ENCODE measurements around the gene EHBP1. TPM values are rescaled to one million over a fixed set of nuclear protein-coding genes. Genes with fewer than 3 reads are reported as not detected.

The EHBP1 gene
- total RNA-seq, 1 donor from 2014 or later, result 63.4 TPM

DNA sequence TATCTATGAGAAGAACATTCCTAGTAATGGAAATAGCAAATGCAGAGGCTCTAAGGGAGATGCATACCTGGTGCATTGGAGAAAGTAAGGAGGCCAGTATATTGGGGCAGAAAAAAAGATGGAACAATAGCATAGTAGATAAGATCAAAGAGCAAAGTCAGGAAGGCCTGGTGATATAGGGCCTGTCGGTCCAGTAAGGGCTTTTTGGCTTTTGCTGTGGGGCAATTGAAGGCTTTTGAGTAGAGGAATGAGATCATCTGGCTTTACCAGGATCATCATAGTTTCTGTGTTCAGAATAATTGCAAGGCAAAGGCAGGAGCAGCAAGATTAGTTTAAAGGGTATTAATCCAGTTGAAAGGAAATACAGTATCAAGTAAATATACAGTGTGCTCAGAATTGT is 111.8 kb downstream of the EHBP1 start:
- H3K36me3 Mint-ChIP-seq (ENCODE audit: unreplicated experiment), result no peaks in the 10 kb centered on the region
- H3K27ac Mint-ChIP-seq (ENCODE audit: unreplicated experiment), result no peak overlapping the region
- TF ChIP-seq, protein P1, sequence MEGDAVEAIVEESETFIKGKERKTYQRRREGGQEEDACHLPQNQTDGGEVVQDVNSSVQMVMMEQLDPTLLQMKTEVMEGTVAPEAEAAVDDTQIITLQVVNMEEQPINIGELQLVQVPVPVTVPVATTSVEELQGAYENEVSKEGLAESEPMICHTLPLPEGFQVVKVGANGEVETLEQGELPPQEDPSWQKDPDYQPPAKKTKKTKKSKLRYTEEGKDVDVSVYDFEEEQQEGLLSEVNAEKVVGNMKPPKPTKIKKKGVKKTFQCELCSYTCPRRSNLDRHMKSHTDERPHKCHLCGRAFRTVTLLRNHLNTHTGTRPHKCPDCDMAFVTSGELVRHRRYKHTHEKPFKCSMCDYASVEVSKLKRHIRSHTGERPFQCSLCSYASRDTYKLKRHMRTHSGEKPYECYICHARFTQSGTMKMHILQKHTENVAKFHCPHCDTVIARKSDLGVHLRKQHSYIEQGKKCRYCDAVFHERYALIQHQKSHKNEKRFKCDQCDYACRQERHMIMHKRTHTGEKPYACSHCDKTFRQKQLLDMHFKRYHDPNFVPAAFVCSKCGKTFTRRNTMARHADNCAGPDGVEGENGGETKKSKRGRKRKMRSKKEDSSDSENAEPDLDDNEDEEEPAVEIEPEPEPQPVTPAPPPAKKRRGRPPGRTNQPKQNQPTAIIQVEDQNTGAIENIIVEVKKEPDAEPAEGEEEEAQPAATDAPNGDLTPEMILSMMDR (IDR thresholded peaks at IDR 0.05; ENCODE audit: partially characterized antibody, unreplicated experiment), result no peak
- no peaks in the 10 kb centered on the region for H3K4me1 Mint-ChIP-seq (ENCODE audit: low read depth, unreplicated experiment)
- DNase-seq, result no peak
- no peak overlapping the region for H3K4me3 Mint-ChIP-seq (ENCODE audit: unreplicated experiment)
- no peaks in the 10 kb centered on the region for H3K9me3 Mint-ChIP-seq (ENCODE audit: unreplicated experiment)
- H3K27me3 Mint-ChIP-seq (ENCODE audit: unreplicated experiment), result no peaks in the 10 kb centered on the region

DNA sequence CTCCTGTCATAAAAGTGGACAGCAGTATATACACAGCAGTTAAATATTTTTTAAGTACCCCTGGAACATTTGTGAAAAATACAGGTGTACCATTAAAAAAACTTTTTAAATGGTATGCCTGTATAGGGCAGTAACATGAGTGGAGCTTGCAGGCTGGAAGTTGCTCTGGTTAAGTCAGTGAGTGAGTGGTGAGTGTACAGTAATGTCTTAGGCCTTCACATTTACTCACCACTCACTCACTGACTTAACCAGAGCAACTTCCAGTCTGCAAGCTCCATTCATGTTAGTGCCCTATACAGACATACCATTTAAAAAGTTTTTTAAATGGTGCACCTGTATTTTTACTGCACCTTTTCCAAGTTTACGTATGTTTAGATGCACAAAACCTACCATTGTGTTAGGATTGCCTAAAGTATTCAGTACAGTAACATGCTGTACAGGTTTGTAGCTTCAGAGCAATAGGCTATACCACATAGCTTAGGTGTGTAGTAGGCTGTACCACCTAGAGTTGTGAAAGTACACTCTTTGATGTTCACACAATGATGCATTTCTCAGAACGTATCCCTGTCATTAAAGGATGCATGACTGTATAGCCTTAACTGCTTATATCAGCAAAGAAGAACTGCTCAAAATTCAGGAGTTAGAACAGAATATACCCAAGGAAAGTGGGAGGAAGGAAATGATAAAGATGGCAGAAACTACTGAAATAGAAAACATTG is 112.6 kb downstream of the EHBP1 start:
- Mint-ChIP-seq H3K4me1 (ENCODE audit: low read depth, unreplicated experiment) (peaks cover under 1% of the 10 kb centered on the region), H3K27ac (ENCODE audit: unreplicated experiment) (no peak overlapping the region), H3K27me3 (ENCODE audit: unreplicated experiment) (no peaks in the 10 kb centered on the region), H3K36me3 (ENCODE audit: unreplicated experiment) (no peaks in the 10 kb centered on the region), H3K9me3 (ENCODE audit: unreplicated experiment) (no peaks in the 10 kb centered on the region), H3K4me3 (ENCODE audit: unreplicated experiment) (no peak overlapping the region)
- TF ChIP-seq, protein P1 (IDR thresholded peaks at IDR 0.05; ENCODE audit: partially characterized antibody, unreplicated experiment), result no peak
- DNase-seq, result no peak

DNA sequence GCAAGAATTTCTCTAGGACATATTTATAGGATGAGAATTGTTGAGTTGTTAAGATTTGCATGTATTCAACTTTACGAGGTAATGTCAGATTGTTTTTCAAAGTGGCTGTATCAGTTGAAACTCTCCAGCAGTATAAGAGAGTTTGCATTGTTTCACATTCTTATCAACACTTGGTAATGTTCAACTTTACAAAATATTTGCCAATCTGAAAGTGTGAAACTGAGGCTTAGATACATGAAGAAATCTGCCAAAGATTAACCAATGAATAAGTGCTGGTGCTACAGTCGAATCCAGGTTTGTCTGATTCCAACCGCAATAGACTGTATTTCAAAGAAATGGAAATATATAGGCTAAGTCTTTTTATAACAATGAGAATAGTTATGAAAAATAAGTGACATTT is 117.0 kb downstream of the EHBP1 start:
- TF ChIP-seq, protein P1 (IDR thresholded peaks at IDR 0.05; ENCODE audit: partially characterized antibody, unreplicated experiment), result no peak
- no peaks in the 10 kb centered on the region for H3K9me3 Mint-ChIP-seq (ENCODE audit: unreplicated experiment)
- H3K4me3 Mint-ChIP-seq (ENCODE audit: unreplicated experiment), result no peak overlapping the region
- H3K4me1 Mint-ChIP-seq (ENCODE audit: low read depth, unreplicated experiment), result peaks cover 3% of the 10 kb centered on the region
- H3K27me3 Mint-ChIP-seq (ENCODE audit: unreplicated experiment), result no peaks in the 10 kb centered on the region
- no peak overlapping the region for H3K27ac Mint-ChIP-seq (ENCODE audit: unreplicated experiment)
- peaks cover 6% of the 10 kb centered on the region for H3K36me3 Mint-ChIP-seq (ENCODE audit: unreplicated experiment)
- DNase-seq, result no peak

DNA sequence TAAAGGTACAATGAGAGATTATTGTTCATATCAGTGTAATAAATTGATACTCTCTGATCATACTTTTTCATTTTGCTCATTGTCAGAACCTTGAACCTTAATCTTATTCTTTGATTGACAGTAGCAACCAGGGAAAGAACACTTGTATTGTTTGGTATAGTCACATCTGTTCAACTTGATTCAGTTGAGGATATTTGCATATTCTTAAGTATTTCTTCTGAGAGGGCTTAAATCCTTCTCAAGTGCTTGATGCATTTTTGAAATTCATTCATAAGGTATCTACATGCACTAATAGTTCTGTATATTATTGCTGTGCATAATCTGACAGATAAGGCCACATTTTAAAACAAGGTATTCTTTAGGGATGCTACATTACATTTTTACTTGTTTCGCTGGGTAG is 118.9 kb downstream of the EHBP1 start:
- DNase-seq, result no peak
- Mint-ChIP-seq H3K4me1 (ENCODE audit: low read depth, unreplicated experiment) (peaks cover 3% of the 10 kb centered on the region), H3K36me3 (ENCODE audit: unreplicated experiment) (peaks cover 6% of the 10 kb centered on the region), H3K4me3 (ENCODE audit: unreplicated experiment) (no peak overlapping the region), H3K27ac (ENCODE audit: unreplicated experiment) (no peak overlapping the region), H3K9me3 (ENCODE audit: unreplicated experiment) (no peaks in the 10 kb centered on the region), H3K27me3 (ENCODE audit: unreplicated experiment) (no peaks in the 10 kb centered on the region)
- TF ChIP-seq, protein P1 (IDR thresholded peaks at IDR 0.05; ENCODE audit: partially characterized antibody, unreplicated experiment), result no peak

DNA sequence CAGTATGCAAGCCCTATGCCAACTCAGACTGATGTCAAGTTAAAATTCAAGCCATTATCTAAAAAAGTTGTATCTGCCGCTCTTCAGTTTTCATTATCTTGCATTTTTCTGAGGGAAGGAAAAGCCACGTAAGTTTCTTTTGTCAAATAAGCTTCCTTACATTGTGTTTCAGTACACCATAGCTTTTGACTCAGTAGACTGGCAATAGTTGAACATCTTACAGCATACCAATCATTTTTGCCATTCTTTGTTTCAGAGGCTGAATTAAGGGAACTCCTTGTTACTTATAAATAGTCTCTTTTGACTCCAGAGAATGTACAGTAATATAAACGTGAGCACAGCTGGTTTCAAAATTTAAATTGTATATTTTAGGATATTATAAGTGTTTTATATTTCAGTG is 120.6 kb downstream of the EHBP1 start:
- no peak overlapping the region for H3K27ac Mint-ChIP-seq (ENCODE audit: unreplicated experiment)
- H3K4me3 Mint-ChIP-seq (ENCODE audit: unreplicated experiment), result no peak overlapping the region
- H3K4me1 Mint-ChIP-seq (ENCODE audit: low read depth, unreplicated experiment), result peaks cover 3% of the 10 kb centered on the region

More for the DNA sequence above, 120.6 kb downstream of the EHBP1 start:
- Mint-ChIP-seq H3K9me3 (ENCODE audit: unreplicated experiment) (no peaks in the 10 kb centered on the region), H3K36me3 (ENCODE audit: unreplicated experiment) (peaks cover 6% of the 10 kb centered on the region), H3K27me3 (ENCODE audit: unreplicated experiment) (no peaks in the 10 kb centered on the region)
- DNase-seq, result no peak
- TF ChIP-seq, protein P1 (IDR thresholded peaks at IDR 0.05; ENCODE audit: partially characterized antibody, unreplicated experiment), result no peak

All from glutamatergic neuron (in vitro differentiated cells).